Fibroblast of upper back skin (primary cell): Measurements from ENCODE around the gene IFT122.

ENCODE experiments used
- DNase-seq: peaks from one replicate; pipeline ENCODE4 v3.0.0-alpha.2; 2013

IFT122 gene

DNA sequence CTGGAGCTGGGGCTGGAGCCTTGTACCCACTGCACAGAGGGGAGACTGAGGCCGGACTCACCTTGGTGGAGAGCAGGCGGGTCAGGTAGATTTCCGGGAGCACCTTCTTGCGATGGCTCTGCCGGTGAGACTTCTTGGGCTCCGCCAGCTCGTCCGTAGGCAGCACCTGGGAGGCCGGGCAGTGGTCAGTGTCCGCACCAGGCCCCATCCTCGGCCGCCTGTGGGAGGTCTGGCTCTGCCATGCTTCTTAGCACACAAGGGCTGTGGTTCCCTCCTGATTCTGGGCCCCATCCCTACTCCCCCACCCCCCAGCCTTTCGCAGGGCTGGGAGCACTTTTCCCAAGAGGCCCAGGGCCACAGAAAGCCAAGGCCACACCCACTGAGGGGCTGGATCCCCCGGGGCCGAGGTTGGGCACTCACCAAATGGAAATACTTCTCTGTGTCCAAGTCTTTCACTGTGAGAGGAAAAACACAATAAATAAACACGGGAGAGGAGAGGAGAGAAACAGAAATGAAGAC is 120.3 kb downstream of the IFT122 start:
- DNase-seq: peak; percentile 64

DNA sequence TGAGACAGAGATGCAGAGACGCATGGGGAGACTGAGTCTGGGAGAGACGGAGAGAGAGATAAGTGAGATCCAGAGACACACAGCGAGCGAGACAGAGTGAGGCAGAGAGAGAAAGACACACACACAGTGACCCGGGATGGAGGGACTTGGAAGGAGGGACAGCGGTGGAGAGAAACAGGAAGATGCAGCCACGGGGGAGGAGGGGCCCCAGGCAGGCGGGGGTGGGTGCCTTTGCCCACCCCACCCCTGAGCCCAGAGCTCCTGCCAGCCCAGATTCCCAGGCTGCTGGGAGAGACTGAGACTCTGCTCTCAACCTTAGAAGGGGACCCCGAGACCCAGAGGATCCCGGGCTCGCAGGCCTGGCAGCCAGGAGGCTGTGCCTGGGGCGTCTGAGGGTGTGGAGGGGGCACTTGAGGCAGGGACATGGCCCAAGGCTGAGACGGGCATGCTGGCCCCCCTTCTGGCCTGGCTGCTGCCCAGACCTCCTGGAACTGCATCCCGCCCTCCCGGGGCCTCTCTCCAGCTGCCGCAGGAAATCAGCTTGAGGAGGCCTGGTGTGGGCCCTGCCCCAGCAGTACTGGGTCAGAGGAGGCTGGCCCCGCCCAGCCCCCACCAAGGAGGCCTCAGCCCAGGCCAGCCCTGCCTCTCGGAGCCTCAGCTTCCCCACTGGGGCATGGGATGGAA is 121.0 kb downstream of the IFT122 start:
- peak; percentile 76 for DNase-seq

DNA sequence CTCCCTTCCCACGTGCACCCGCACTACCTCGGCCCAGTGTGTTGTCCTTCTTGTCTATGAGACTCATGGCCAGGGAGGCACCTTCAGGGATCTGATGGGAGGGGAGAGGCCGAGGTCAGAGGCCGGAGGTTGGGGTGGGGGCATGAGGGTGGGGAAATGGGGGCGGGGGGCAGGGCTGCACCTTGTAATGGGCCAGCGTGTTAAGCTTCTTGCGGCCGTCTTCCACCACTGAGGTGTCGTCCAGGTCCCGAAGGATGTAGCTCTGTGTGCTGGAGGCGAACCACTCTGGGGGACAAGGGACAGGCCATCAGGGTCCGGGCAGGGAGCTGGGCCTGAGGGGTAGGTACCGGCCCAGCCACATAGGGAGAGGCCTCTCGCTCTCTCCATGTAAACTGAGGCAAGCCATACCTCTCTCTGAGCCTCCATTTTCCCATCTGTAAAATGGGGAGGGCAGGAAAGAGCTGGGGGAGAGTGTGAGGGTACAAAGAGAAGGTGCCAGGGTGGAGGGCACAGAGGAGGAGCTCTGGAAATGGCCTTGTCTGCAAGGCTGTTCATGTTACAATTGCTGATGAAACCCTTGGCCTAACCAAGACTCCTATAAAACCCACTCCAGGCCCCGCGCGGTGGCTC is 121.7 kb downstream of the IFT122 start:
- no peak for DNase-seq

DNA sequence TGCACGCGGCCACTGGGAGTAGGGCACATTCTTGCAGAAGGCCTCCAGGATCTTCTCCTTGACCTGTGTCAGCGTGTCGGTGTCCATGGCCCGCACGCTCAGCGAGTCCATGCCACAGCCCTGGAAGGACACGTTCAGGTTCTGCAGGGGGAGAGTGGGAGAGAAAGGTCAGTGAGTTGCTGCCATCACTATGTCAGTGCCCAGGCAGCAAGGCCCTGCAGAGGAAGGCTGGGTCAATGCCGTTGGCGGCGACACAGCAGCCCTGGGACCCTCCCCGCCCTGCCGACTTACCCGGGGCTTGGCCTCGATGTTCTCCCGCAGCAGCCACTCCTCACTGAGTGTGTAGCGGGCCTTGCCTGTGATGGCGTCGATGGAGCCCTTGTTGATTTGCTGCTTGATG is 122.8 kb downstream of the IFT122 start:
- DNase-seq: no peak

DNA sequence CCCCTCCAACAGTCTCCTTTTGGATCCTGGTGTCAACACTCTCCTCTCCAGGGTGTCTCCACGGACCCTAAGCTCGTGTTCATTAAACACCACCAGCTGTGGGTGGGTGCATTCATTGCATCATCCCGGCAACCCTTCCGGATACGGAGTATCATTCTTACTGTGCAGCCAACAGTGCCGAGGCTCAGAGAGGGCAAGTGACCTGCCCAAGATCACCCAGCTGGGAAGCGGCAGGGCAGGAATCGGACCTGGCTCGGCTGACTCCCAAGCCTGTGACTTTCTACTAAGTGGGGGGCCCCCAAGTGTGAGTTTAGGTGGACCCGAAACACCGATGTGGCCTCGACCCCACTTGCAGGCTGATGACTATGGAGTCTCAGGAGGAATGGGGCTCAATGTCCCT is 123.3 kb downstream of the IFT122 start:
- DNase-seq: no peak

DNA sequence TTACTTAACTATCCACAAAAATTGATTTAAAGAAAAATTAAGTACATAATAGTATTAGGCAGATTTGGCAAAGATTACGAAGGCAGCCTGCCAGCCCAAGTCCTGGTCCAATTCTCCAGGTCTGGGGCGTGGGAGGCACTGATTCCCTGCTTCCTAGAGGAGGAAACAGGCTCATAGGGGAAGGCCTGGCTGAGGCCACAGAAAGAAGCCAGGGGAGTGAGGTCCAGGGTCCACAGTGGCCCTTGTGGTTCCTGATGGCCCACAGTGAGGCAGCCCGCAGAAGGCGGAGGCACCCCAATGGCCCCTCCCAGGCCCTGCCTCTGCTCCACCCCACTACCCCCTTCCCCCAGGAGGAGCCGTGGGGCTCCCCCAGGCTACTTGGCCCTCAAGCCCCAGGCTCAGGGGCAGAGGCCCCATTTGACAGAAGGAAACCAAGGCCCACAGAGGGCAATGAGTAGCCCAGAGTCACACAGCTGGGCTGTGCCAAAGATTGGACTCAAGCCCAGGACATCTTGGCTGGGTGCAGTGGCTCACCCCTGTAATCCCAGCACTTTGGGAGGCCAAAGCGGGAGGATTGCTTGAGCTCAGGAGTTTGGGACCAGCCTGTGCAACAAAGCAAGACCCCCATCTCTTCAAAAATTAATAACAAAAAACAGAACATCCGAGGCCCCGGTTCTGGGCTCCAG is 124.0 kb downstream of the IFT122 start:
- no peak for DNase-seq

DNA sequence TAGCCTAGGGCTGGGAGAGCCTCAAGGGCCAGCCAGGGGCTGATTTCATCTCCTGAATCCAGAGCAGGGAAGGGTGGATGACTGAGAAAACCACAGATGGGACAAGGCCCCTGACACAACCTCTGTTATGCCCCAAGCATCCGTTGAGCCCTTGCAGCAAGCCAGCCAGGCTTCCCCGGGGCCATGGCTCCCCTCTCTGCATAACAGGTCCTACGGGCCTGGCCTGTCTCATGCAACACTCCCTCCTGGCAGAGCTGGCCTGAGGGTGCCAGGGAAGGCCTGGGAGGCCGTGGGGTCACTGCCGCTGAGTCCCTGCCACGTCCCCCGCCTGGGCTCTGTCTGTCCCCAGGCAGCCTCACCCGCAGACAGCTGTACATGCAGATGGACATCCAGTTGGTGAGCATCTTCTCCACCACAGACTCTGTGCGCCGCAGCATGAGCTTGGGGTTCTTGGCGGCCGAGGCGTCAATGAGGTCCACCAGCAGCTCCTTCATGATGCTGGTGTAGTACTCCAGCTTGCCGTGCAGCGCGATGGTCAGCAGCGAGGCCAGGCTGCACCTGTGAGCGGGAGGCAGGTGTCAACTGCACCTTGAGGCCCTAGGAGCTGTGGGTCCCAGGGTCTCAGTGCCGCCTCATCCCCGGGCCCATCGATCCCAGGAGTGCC is 125.1 kb downstream of the IFT122 start:
- no peak for DNase-seq

DNA sequence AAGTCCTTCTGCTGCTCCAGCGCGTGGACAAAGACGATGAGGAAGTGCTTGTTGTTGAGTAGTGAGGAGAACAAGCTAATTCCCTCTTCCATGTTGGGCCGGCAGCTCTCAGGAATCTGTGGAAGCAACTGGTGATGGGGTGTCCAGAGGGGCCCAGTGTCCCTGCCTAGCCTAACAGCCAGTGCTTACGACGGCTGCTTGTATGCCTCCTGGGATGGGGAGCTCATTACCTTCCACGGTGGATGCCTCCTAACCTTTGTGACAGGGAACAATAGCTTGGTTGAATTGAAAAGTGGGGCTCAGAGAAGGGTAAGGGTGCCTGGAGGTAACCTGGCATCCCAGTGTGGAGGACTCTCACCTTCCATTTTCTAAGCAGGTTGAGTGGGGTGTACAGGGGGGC is 125.9 kb downstream of the IFT122 start:
- DNase-seq: no peak

DNA sequence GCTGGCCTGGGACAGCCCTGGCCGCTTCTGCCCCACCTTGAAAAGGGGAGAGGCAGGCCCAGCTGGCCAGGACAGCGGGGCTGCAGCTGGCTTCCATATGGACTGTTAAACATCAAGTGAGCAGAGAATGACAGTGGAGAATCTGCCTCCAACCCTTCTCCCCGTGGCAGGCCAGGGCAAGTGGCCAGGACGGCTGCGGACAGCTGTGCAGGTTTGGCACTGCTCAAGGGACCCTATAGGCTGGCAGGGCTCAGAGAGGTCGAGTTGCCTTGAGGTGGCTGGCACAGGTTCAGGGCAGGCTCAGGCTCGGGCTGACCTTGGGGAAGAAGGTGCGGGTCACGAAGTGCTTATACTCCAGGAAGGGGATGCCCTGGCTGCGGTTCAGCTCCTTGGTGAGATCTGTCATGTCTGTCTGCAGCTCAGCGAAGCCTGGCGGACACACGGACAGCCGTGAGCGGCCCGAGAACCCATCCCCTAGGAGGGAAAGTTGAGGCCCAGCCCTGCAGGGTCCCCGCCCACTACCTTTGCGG is 127.2 kb downstream of the IFT122 start:
- DNase-seq: no peak

DNA sequence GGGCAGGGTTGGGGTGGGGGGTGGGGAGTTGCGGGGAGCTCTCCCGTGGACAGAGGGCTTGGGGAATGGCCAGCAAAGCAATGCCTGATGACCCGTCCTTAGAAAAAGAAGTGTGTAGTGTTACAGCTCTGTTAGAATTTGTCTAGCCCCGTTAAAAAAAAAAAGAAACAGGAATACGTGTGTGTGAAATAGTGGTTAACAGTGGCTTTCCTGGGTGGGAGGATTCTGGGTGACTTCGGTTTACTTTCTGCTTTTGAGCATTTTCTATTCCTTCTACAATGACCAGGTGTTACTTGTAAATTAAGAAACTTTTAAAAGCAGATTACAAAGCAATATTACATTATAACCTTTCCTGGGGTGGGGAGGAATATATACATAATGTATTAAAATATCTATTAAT is 127.9 kb downstream of the IFT122 start:
- no peak for DNase-seq

DNA sequence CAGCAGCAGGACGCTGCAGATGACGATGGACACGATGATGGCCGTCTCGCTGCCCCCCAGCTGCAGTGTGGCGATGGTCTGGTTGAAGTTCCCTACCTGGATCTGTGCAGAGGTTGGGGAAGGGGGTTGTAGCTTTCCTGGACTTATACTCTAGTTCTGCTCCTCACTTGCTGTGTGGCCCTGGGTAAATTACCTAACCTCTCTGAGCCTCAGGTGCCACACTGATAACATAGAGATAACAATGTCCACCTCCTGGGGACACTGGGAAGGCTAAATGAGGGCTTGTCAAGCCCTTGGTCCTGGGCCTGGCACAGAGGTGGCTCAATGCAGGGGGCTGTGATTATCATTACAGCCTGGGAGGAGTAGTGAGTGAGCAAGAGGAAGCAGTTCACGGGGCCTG is 129.8 kb downstream of the IFT122 start:
- no peak for DNase-seq
